HG03175 (cell line): ENCODE results near the gene ADD1.
A peak's percentile ranks its signal among the peaks of the same experiment; 100 is the strongest.

Source experiments
- ATAC-seq: cut with Tn5 transposase; IDR thresholded peaks from one replicate; pipeline ENCODE4 v1.9.1; 2021; ENCODE audit warnings: mild to moderate bottlenecking, moderate library complexity; ENCODE audit not compliant: unreplicated experiment

ADD1 gene

GRCh38 chr4:2834001-2834921 lies 9.4 kb upstream of the ADD1 start:
- no peak for ATAC-seq

- no peak for ATAC-seq
Measured at GRCh38 chr4:2835978-2836377, 7.7 kb upstream of the ADD1 start.

GRCh38 chr4:2836391-2836859 lies 7.2 kb upstream of the ADD1 start:
- no peak for ATAC-seq

- ATAC-seq = no peak
Measured at GRCh38 chr4:2837110-2837903, 6.3 kb upstream of the ADD1 start.

GRCh38 chr4:2837904-2838496 lies 5.6 kb upstream of the ADD1 start:
- no peak for ATAC-seq

GRCh38 chr4:2839060-2839459 lies 4.6 kb upstream of the ADD1 start:
- ATAC-seq = no peak

- ATAC-seq = no peak
Measured at GRCh38 chr4:2842687-2843262, 869 bp upstream of the ADD1 start.

- peak; percentile 31 for ATAC-seq
Measured at GRCh38 chr4:2843941-2844584, 419 bp downstream of the ADD1 start.

GRCh38 chr4:2846172-2846571 lies 2.5 kb downstream of the ADD1 start:
- ATAC-seq = no peak

- no peak for ATAC-seq
Measured at GRCh38 chr4:2847302-2847871, 3.7 kb downstream of the ADD1 start.

GRCh38 chr4:2848449-2848848 lies 4.8 kb downstream of the ADD1 start:
- ATAC-seq = no peak

GRCh38 chr4:2849267-2850152 lies 5.9 kb downstream of the ADD1 start:
- no peak for ATAC-seq

GRCh38 chr4:2850966-2851798 lies 7.5 kb downstream of the ADD1 start:
- no peak for ATAC-seq

GRCh38 chr4:2852481-2852921 lies 8.9 kb downstream of the ADD1 start:
- no peak for ATAC-seq

- ATAC-seq = no peak
Measured at GRCh38 chr4:2855584-2855983, 11.9 kb downstream of the ADD1 start.

GRCh38 chr4:2856266-2856665 lies 12.6 kb downstream of the ADD1 start:
- ATAC-seq = no peak

- no peak for ATAC-seq
Measured at GRCh38 chr4:2857349-2857927, 13.8 kb downstream of the ADD1 start.
